HFF-Myc (cell line): ENCODE data around the gene UACA.

Experiments
- DNase-seq: peaks from one replicate; pipeline ENCODE4 v3.0.0-alpha.2; 2011; ENCODE audit warnings: low read depth; ENCODE audit errors: extremely low read depth
- H3K4me3 ChIP-seq: replicated peaks from 2 replicates; pipeline ENCODE4 v1.5.1; 2011; ENCODE audit warnings: low read depth, mild to moderate bottlenecking, control low read depth, low read length
- TF ChIP-seq, protein P1 (sequence below): IDR thresholded peaks from 2 replicates; pipeline ENCODE4 v1.5.1; 2012; ENCODE audit warnings: mild to moderate bottlenecking, low read depth, low read length, control low read depth; ENCODE audit errors: missing control alignments

Gene UACA

DNA sequence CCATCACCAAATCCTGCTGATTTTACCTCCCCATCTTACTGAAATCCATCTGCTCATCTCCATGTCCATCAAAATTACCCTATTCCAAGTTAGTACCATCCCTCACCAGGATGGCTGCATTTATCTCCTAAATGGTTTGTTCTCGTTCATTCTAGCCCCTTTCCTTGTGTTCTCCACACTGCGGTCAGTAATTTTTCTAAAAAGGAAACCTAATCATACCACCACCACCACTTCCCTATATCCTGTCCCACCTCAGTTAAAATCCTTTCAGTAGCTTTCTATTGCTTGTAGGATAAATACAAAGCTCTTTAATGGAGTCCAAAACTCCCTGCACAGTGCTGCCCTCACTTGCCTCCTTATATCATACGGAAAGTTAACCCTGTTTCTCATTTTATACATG is 51.1 kb downstream of the UACA start:
- DNase-seq, result no peak
- TF ChIP-seq, protein P1, sequence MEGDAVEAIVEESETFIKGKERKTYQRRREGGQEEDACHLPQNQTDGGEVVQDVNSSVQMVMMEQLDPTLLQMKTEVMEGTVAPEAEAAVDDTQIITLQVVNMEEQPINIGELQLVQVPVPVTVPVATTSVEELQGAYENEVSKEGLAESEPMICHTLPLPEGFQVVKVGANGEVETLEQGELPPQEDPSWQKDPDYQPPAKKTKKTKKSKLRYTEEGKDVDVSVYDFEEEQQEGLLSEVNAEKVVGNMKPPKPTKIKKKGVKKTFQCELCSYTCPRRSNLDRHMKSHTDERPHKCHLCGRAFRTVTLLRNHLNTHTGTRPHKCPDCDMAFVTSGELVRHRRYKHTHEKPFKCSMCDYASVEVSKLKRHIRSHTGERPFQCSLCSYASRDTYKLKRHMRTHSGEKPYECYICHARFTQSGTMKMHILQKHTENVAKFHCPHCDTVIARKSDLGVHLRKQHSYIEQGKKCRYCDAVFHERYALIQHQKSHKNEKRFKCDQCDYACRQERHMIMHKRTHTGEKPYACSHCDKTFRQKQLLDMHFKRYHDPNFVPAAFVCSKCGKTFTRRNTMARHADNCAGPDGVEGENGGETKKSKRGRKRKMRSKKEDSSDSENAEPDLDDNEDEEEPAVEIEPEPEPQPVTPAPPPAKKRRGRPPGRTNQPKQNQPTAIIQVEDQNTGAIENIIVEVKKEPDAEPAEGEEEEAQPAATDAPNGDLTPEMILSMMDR, result no peak

DNA sequence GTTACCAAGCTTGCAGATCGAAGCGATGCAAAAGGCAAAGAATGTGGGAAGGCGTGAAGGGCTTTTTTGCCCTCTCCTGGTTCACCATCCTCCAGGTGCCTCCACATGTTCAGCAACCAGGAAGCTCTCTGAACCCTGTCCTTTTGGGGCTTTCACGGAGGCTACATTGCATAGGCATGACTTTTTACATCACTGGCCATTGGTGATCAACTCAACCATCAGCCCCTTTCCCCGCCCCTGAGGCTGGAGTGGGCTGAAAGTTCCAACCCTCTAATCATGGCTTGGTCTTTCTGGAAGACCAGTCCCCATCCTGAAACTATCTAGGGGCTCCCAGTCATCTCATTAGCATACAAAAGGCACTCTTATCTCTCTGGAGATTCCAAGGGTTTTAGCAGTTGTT is 52.6 kb downstream of the UACA start:
- TF ChIP-seq, protein P1, result no peak
- no peak for DNase-seq
- H3K4me3 ChIP-seq, result no peak overlapping the region

More for the DNA sequence above, 51.1 kb downstream of the UACA start:
- no peak overlapping the region for H3K4me3 ChIP-seq

DNA sequence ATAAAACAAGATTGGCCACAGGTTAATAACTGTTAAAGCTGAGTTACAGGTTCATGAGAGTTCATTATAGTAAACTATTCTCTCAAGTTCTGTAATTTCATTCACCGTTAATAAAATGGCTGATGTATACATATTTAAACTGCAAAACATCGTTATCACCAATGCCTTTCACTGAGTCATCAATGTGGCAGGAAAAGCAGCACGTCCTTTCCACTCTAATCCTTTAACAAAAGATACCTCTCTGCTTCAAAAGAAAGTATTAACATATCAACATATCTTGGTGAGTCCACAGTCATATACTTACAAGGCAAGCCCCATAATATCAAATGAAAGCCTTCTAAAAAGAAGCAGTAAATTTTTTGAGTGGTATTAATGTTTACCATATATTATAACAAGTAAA is 54.5 kb downstream of the UACA start:
- TF ChIP-seq, protein P1, result no peak
- DNase-seq, result no peak
- no peak overlapping the region for H3K4me3 ChIP-seq

DNA sequence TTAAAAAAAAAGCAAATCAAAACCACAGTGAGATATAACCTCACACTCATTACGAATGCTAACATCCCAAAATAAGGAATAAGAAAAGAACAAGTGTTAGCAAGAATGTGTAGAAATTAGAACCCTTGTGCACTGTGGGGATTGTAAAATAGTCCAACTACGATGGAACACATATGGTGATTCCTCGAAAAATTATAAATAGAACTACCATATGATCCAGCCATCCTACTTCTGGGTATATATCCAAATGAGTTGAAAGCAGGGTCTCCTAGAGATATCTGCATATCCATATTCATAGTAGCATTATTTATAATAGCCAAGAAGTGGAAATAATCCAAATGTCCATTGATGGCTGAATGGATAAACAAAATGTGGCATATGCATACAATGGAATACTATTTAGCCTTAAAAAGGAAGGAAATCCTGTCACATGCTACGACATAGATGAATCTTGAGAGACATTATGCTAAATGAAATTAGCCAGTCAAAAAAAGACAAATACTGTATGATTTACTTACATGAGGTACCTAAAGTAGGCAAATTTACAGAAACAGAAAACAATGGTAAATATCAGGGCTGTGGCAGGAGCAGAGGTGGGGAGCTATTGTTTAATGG is 55.6 kb downstream of the UACA start:
- DNase-seq, result no peak
- TF ChIP-seq, protein P1, result no peak
- H3K4me3 ChIP-seq, result no peak overlapping the region

DNA sequence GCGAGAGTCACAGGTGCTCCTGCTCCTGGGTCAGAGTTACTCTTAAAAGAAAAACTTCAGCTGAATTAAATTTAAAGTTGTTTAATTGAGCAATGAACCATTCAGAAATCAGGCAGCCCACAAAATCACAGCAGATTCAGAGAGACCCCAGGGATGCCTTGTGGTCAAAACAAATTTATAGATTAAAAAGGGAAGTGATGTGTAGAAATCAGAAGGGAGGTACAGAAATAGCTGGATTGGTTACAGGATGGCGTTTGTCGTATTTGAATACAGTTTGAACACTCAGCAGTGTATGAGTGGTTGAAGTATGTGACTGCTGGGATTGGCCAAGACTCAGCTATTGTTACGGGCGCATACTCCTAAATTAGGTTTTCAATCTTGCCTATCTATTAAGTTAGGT is 58.6 kb downstream of the UACA start:
- no peak for DNase-seq
- H3K4me3 ChIP-seq, result no peak overlapping the region
- TF ChIP-seq, protein P1, result no peak

DNA sequence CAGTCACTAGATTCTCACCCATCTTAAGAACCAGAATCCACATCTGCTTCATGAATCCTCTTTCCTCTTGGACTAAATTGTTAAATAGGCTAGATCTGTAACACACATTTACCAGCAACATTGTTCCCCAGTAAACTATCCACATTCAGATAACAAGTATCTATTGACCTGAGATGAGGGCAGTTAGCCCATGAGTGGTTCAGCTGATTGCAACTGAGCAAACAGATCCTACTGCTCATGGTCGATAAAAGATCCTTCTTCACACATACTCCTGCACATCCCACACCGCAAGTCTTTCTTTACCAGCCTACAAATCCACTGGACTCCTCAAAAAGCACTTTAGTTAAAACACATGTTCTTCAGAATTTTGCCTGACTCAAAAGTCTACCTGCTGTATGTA is 59.2 kb downstream of the UACA start:
- no peak for DNase-seq
- TF ChIP-seq, protein P1, result no peak
- H3K4me3 ChIP-seq, result no peak overlapping the region
